ENCODE data around the gene KIF3B. TPM values are rescaled to one million over a fixed set of nuclear protein-coding genes. Genes with fewer than 3 reads are reported as not detected.
A peak's percentile ranks its signal among the peaks of the same experiment; 100 is the strongest.

Gene KIF3B
- total and polyA plus RNA-seq, 3 experiments from 2014 or later, result 5.7 to 61.6 (median 61.0) TPM

GRCh38 chr20:32233286-32233685, 44.2 kb upstream of the KIF3B start:
- peaks cover 17% of the 10 kb centered on the region for H3K4me1 ChIP-seq (ENCODE audit: insufficient read depth, low read length)
- ChIA-PET POLR2A (no interaction called here), CTCF (no interaction called here)
- peaks cover 4 to 78% (median 22%) of the 10 kb centered on the region in 3 donors for H3K36me3 Mint-ChIP-seq
- no peak overlapping the region for H3K27ac ChIP-seq (ENCODE audit: low read depth, low read length)
- H3K9me3 ChIP-seq (ENCODE audit: low read length), result no peaks in the 10 kb centered on the region
- no peaks in the 10 kb centered on the region for H3K27me3 ChIP-seq (ENCODE audit: insufficient read depth, low read length, poor library complexity, severe bottlenecking)
- H3K9me3 Mint-ChIP-seq, result no peaks in the 10 kb centered on the region
- H3K27ac Mint-ChIP-seq, result peak overlapping the region in 7 of 8 donors; percentile 39 to 100 (median 98)
- H3K4me3 Mint-ChIP-seq, result no peak overlapping the region
- H3K27me3 Mint-ChIP-seq, result peaks cover 0 to 1% of the 10 kb centered on the region in 2 donors
- H3K4me1 Mint-ChIP-seq, result peaks cover 24 to 27% (median 26%) of the 10 kb centered on the region in 3 donors
- no peak for DNase-seq
- H3K36me3 ChIP-seq (ENCODE audit: insufficient read depth, low read length), result peaks cover 37% of the 10 kb centered on the region
- H3K4me3 ChIP-seq (ENCODE audit: low read length), result no peak overlapping the region

- no peaks in the 10 kb centered on the region for H3K9me3 ChIP-seq (ENCODE audit: low read length)
- ChIA-PET POLR2A (interaction anchor here (0.5 kb wide), 1 partner anchor 124 kb away, joined by 3 read pairs; the partner anchor contains the start of gene ASXL1), CTCF (no interaction called here)
- Mint-ChIP-seq H3K4me3 (peak overlapping the region in 1 of 7 donors; percentile 63), H3K27me3 (no peaks in the 10 kb centered on the region), H3K36me3 (peaks cover 4 to 68% (median 15%) of the 10 kb centered on the region in 3 donors), H3K27ac (peak overlapping the region in 4 of 8 donors; percentile 50 to 77 (median 62)), H3K4me1 (peaks cover 24 to 27% (median 26%) of the 10 kb centered on the region in 3 donors), H3K9me3 (no peaks in the 10 kb centered on the region)
- no peak for DNase-seq
- no peak overlapping the region for H3K27ac ChIP-seq (ENCODE audit: low read depth, low read length)
- no peaks in the 10 kb centered on the region for H3K27me3 ChIP-seq (ENCODE audit: insufficient read depth, low read length, poor library complexity, severe bottlenecking)
- peaks cover 30% of the 10 kb centered on the region for H3K36me3 ChIP-seq (ENCODE audit: insufficient read depth, low read length)
- H3K4me3 ChIP-seq (ENCODE audit: low read length), result no peak overlapping the region
- peaks cover 17% of the 10 kb centered on the region for H3K4me1 ChIP-seq (ENCODE audit: insufficient read depth, low read length)
These were observed 43.2 kb upstream of the KIF3B start for GRCh38 chr20:32234135-32234808.

GRCh38 chr20:32235331-32236047, 42.0 kb upstream of the KIF3B start:
- peaks cover 4 to 63% (median 13%) of the 10 kb centered on the region in 3 donors for H3K36me3 Mint-ChIP-seq
- no peaks in the 10 kb centered on the region for H3K9me3 ChIP-seq (ENCODE audit: low read length)
- H3K27ac Mint-ChIP-seq, result peak overlapping the region in 3 of 8 donors; percentile 45 to 66 (median 46)
- peaks cover 24 to 27% (median 26%) of the 10 kb centered on the region in 3 donors for H3K4me1 Mint-ChIP-seq
- ChIA-PET CTCF (no interaction called here), POLR2A (interaction anchor here (0.5 kb wide), 1 partner anchor 28 kb away, joined by 6 read pairs; no protein-coding TSS in a partner anchor)
- no peaks in the 10 kb centered on the region for H3K27me3 ChIP-seq (ENCODE audit: insufficient read depth, low read length, poor library complexity, severe bottlenecking)
- H3K27me3 Mint-ChIP-seq, result no peaks in the 10 kb centered on the region
- no peak overlapping the region for H3K27ac ChIP-seq (ENCODE audit: low read depth, low read length)
- DNase-seq, result no peak
- H3K4me3 Mint-ChIP-seq, result no peak overlapping the region
- no peaks in the 10 kb centered on the region for H3K9me3 Mint-ChIP-seq
- H3K4me1 ChIP-seq (ENCODE audit: insufficient read depth, low read length), result peaks cover 17% of the 10 kb centered on the region
- peaks cover 30% of the 10 kb centered on the region for H3K36me3 ChIP-seq (ENCODE audit: insufficient read depth, low read length)
- no peak overlapping the region for H3K4me3 ChIP-seq (ENCODE audit: low read length)

- H3K27ac Mint-ChIP-seq, result peak overlapping the region in 2 of 8 donors; percentile 17 to 75
- Histone ChIP-seq H3K27ac (ENCODE audit: low read depth, low read length) (no peak overlapping the region), H3K4me1 (ENCODE audit: insufficient read depth, low read length) (peaks cover 17% of the 10 kb centered on the region), H3K9me3 (ENCODE audit: low read length) (no peaks in the 10 kb centered on the region), H3K4me3 (ENCODE audit: low read length) (no peak overlapping the region), H3K27me3 (ENCODE audit: insufficient read depth, low read length, poor library complexity, severe bottlenecking) (no peaks in the 10 kb centered on the region), H3K36me3 (ENCODE audit: insufficient read depth, low read length) (peaks cover 25% of the 10 kb centered on the region)
- no peaks in the 10 kb centered on the region for H3K9me3 Mint-ChIP-seq
- H3K27me3 Mint-ChIP-seq, result no peaks in the 10 kb centered on the region
- DNase-seq, result no peak
- H3K36me3 Mint-ChIP-seq, result peaks cover 4 to 57% (median 11%) of the 10 kb centered on the region in 3 donors
- H3K4me1 Mint-ChIP-seq, result peaks cover 21 to 27% (median 26%) of the 10 kb centered on the region in 3 donors
- ChIA-PET POLR2A (interaction anchor here (0.5 kb wide), 1 partner anchor 27 kb away, joined by 6 read pairs; no protein-coding TSS in a partner anchor), CTCF (no interaction called here)
- H3K4me3 Mint-ChIP-seq, result no peak overlapping the region
These were observed 41.4 kb upstream of the KIF3B start for GRCh38 chr20:32236048-32236533.

GRCh38 chr20:32236819-32237218, 40.6 kb upstream of the KIF3B start:
- H3K9me3 ChIP-seq (ENCODE audit: low read length), result no peaks in the 10 kb centered on the region
- no peak for DNase-seq
- H3K4me3 Mint-ChIP-seq, result no peak overlapping the region
- ChIA-PET CTCF (no interaction called here), POLR2A (no interaction called here)
- H3K27ac ChIP-seq (ENCODE audit: low read depth, low read length), result no peak overlapping the region
- H3K36me3 Mint-ChIP-seq, result peaks cover 4 to 50% (median 11%) of the 10 kb centered on the region in 3 donors
- peaks cover 22% of the 10 kb centered on the region for H3K36me3 ChIP-seq (ENCODE audit: insufficient read depth, low read length)
- H3K4me3 ChIP-seq (ENCODE audit: low read length), result no peak overlapping the region
- H3K4me1 Mint-ChIP-seq, result peaks cover 15 to 20% (median 19%) of the 10 kb centered on the region in 3 donors
- no peaks in the 10 kb centered on the region for H3K27me3 Mint-ChIP-seq
- peak overlapping the region in 4 of 8 donors; percentile 25 to 93 (median 42) for H3K27ac Mint-ChIP-seq
- no peaks in the 10 kb centered on the region for H3K27me3 ChIP-seq (ENCODE audit: insufficient read depth, low read length, poor library complexity, severe bottlenecking)
- H3K9me3 Mint-ChIP-seq, result no peaks in the 10 kb centered on the region
- H3K4me1 ChIP-seq (ENCODE audit: insufficient read depth, low read length), result peaks cover 13% of the 10 kb centered on the region

- Mint-ChIP-seq H3K36me3 (peaks cover 4 to 46% (median 9%) of the 10 kb centered on the region in 3 donors), H3K27me3 (no peaks in the 10 kb centered on the region), H3K27ac (peak overlapping the region in 4 of 8 donors; percentile 39 to 93 (median 52)), H3K4me1 (peaks cover 9 to 14% (median 13%) of the 10 kb centered on the region in 3 donors), H3K9me3 (no peaks in the 10 kb centered on the region), H3K4me3 (no peak overlapping the region)
- H3K27ac ChIP-seq (ENCODE audit: low read depth, low read length), result no peak overlapping the region
- DNase-seq, result no peak
- ChIA-PET POLR2A (no interaction called here), CTCF (no interaction called here)
- H3K4me3 ChIP-seq (ENCODE audit: low read length), result no peak overlapping the region
- H3K9me3 ChIP-seq (ENCODE audit: low read length), result no peaks in the 10 kb centered on the region
- H3K27me3 ChIP-seq (ENCODE audit: insufficient read depth, low read length, poor library complexity, severe bottlenecking), result no peaks in the 10 kb centered on the region
- peaks cover 22% of the 10 kb centered on the region for H3K36me3 ChIP-seq (ENCODE audit: insufficient read depth, low read length)
- peaks cover 7% of the 10 kb centered on the region for H3K4me1 ChIP-seq (ENCODE audit: insufficient read depth, low read length)
These were observed 40.0 kb upstream of the KIF3B start for GRCh38 chr20:32237419-32237818.

- Histone ChIP-seq H3K9me3 (ENCODE audit: low read length) (no peaks in the 10 kb centered on the region), H3K27ac (ENCODE audit: low read depth, low read length) (no peak overlapping the region), H3K4me3 (ENCODE audit: low read length) (no peak overlapping the region), H3K36me3 (ENCODE audit: insufficient read depth, low read length) (peaks cover 17% of the 10 kb centered on the region), H3K4me1 (ENCODE audit: insufficient read depth, low read length) (no peaks in the 10 kb centered on the region), H3K27me3 (ENCODE audit: insufficient read depth, low read length, poor library complexity, severe bottlenecking) (no peaks in the 10 kb centered on the region)
- no peaks in the 10 kb centered on the region for H3K27me3 Mint-ChIP-seq
- H3K9me3 Mint-ChIP-seq, result no peaks in the 10 kb centered on the region
- DNase-seq, result no peak
- H3K4me3 Mint-ChIP-seq, result no peak overlapping the region
- no peak overlapping the region for H3K27ac Mint-ChIP-seq
- POLR2A ChIA-PET, result no interaction called here
- peaks cover 0 to under 1% (median 0%) of the 10 kb centered on the region in 3 donors for H3K4me1 Mint-ChIP-seq
- peaks cover 4 to 32% (median 5%) of the 10 kb centered on the region in 3 donors for H3K36me3 Mint-ChIP-seq
- CTCF ChIA-PET, result no interaction called here
These were observed 38.7 kb upstream of the KIF3B start for GRCh38 chr20:32238483-32239425.

Measured in CD8-positive, alpha-beta memory T cell (primary cell).